Measurements from ENCODE around the gene SCD5. TPM values are rescaled to one million over a fixed set of nuclear protein-coding genes. Genes with fewer than 3 reads are reported as not detected.
A peak's percentile ranks its signal among the peaks of the same experiment; 100 is the strongest.
"Not testable (repeated sequence)": the region's sequence is repeated elsewhere in the genome, so short reads cannot be mapped to it uniquely, and the experiment has no call there.

Gene SCD5
- total and polyA plus RNA-seq, 4 donors: 180 to 506 (median 358) TPM

DNA sequence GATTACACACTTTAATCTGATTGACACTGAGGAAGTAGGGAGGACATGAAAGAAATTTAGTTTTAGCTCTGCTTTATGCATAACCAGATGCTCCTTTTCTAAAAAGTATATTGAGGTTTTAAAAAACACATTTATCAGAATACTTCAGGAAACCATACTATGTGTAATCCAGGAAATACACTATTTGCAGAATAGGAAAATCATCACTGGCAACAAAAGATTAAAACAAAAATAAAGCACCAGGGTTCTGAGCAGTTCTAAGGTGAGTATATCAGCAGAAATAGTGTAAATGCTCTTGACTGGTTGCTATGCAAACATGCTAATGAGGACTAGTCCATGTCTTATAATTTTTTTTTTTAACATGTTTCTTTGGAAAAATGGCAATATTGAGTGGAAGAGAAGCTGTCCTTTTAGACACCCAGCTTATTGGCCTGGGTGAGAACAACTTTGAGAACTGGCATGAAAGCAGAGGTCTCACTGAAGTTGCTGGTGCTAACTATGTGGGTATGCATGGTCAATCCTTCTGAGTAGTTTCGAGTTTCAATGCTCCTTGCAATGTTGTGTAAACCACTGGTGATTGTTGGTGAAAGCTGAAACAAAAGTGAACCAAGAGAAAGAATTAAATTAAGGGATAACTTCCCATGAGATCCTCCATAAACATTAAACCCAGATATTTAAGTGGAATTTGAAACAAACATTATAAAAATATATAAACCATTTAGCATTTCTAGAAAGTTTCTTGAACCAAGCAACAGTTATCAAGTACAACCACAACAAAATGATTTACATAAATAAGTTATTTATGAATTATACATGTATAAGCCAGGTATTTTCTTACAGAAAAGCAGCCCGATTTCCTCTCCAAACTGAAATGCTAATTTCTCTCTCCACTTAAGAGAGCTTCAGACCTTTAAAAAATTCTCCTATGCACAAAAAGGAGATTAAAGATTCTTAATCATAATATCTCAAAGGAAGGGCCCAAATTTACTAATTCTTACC is 20.4 kb upstream of the SCD5 start:
- Histone ChIP-seq H3K4me1 (ENCODE audit: control insufficient read depth, insufficient read depth, low read length) (no peaks in the 10 kb centered on the region), H3K9me3 (ENCODE audit: control insufficient read depth, insufficient read depth, low read length) (no peaks in the 10 kb centered on the region), H3K36me3 (ENCODE audit: control insufficient read depth, insufficient read depth, low read length) (peaks cover 41% of the 10 kb centered on the region), H3K27ac (ENCODE audit: low read depth, low read length) (no peak overlapping the region), H3K27me3 (ENCODE audit: control insufficient read depth, insufficient read depth, low read length) (no peaks in the 10 kb centered on the region), H3K4me3 (ENCODE audit: low read depth, low read length) (no peak overlapping the region)
- no CpG with 5 or more reads among the region's 2 CpGs for WGBS (ENCODE audit: insufficient coverage)
- no peak for DNase-seq (ENCODE audit: low read depth in 4 of 6, low spot score in 6 of 6)

DNA sequence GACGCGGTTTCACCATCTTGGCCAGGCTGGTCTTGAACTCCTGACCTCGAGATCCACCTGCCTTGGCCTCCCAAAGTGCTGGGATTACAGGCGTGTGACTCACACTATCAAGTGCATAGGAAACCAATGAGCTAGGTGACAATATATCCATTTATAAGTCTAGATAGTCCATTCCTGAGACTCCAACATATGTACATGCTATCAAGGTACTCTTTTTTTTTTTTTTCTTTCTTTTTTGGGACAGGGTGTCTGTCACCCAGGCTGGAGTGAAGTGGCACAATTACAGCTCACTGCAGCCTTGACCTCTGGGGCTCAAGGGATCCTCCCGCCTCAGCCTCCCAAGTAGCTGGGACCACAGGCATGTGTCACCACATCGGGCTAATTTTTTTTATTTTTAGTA is 18.3 kb upstream of the SCD5 start:
- 100% methylated on average over 2 of the region's 6 CpGs for WGBS (ENCODE audit: insufficient coverage)
- not testable (repeated sequence) for H3K9me3 ChIP-seq (ENCODE audit: control insufficient read depth, insufficient read depth, low read length); DNase-seq (ENCODE audit: low read depth in 4 of 6, low spot score in 6 of 6); H3K27me3 ChIP-seq (ENCODE audit: control insufficient read depth, insufficient read depth, low read length); H3K4me3 ChIP-seq (ENCODE audit: low read depth, low read length); H3K4me1 ChIP-seq (ENCODE audit: control insufficient read depth, insufficient read depth, low read length); H3K27ac ChIP-seq (ENCODE audit: low read depth, low read length)
- H3K36me3 ChIP-seq (ENCODE audit: control insufficient read depth, insufficient read depth, low read length): peaks cover 22% of the 10 kb centered on the region

DNA sequence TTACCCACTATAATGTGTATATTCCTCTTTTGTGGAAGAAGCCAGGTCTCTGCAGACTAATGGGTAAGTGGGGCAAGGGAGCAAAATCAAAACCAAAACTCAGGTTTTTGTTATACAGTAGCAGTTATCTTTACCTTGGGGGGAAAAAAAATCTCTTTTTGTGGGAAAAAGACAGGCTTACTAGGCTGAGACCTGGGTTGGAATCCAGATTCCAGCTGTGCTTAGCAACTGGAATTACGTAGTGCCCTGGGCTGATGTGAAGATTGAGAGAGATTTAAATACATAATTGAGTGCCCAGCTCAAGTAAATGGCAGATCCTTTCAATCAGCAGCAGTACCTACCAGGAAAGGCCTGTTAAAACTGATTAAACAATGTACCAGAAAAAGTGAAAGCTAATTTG is 15.4 kb upstream of the SCD5 start:
- 75% methylated on average over 1 of the region's 1 CpG for WGBS (ENCODE audit: insufficient coverage)
- Histone ChIP-seq H3K4me3 (ENCODE audit: low read depth, low read length) (no peak overlapping the region), H3K27me3 (ENCODE audit: control insufficient read depth, insufficient read depth, low read length) (no peaks in the 10 kb centered on the region), H3K9me3 (ENCODE audit: control insufficient read depth, insufficient read depth, low read length) (no peaks in the 10 kb centered on the region), H3K36me3 (ENCODE audit: control insufficient read depth, insufficient read depth, low read length) (peaks cover 15% of the 10 kb centered on the region), H3K4me1 (ENCODE audit: control insufficient read depth, insufficient read depth, low read length) (peaks cover 3% of the 10 kb centered on the region), H3K27ac (ENCODE audit: low read depth, low read length) (no peak overlapping the region)
- no peak for DNase-seq (ENCODE audit: low read depth in 4 of 6, low spot score in 6 of 6)

DNA sequence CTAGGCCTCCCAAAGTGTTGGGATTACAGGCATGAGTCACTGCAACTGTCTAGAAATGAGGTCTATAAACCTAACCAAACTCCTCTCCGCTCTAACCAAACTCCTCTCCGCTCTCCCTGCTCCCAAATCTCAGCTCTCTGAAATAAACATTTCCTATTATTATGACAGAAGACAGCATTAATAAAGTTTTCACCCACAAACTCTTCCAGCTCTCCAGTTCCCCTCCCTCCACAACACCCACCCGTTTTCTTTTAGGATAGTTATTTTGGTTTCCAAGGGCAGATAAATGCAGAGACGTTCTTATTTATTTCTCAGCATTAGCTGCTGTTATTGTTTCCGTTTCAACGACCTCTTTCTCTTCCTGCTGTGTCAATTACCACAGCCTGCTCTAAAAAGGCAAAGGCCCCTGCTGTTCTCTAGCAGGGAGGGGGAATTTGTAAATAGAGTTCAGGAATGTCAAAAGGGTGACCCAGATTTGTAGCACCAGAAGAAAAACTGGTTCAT is 13.3 kb upstream of the SCD5 start:
- Histone ChIP-seq H3K4me1 (ENCODE audit: control insufficient read depth, insufficient read depth, low read length) (peaks cover 3% of the 10 kb centered on the region), H3K36me3 (ENCODE audit: control insufficient read depth, insufficient read depth, low read length) (peaks cover 2% of the 10 kb centered on the region), H3K27ac (ENCODE audit: low read depth, low read length) (no peak overlapping the region), H3K4me3 (ENCODE audit: low read depth, low read length) (no peak overlapping the region), H3K27me3 (ENCODE audit: control insufficient read depth, insufficient read depth, low read length) (no peaks in the 10 kb centered on the region), H3K9me3 (ENCODE audit: control insufficient read depth, insufficient read depth, low read length) (no peaks in the 10 kb centered on the region)
- DNase-seq (ENCODE audit: low read depth in 4 of 6, low spot score in 6 of 6): peak in 3 of 6 donors; percentile 43 to 88 (median 82)
- 14% methylated on average over 2 of the region's 6 CpGs for WGBS (ENCODE audit: insufficient coverage)

DNA sequence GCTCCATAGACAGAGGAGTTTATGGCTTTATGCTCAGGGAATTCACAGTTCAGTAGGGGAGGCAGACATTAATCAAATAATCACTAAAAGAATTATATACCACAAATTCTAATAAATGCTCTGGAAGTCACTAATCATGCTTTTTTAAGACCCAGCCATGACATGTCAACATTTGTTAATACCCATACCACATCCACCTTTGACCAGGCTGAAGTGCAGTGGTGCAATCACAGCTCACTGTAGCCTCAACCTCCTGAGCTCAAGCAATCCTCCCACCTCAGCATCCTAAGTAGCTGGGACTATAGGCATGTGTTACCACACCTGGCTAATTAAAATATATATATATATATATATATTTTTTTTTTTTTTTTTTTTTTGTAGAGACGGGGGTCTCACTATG is 12.8 kb upstream of the SCD5 start:
- Histone ChIP-seq H3K4me3 (ENCODE audit: low read depth, low read length) (no peak overlapping the region), H3K27me3 (ENCODE audit: control insufficient read depth, insufficient read depth, low read length) (no peaks in the 10 kb centered on the region), H3K9me3 (ENCODE audit: control insufficient read depth, insufficient read depth, low read length) (no peaks in the 10 kb centered on the region), H3K36me3 (ENCODE audit: control insufficient read depth, insufficient read depth, low read length) (no peaks in the 10 kb centered on the region), H3K4me1 (ENCODE audit: control insufficient read depth, insufficient read depth, low read length) (peaks cover 3% of the 10 kb centered on the region), H3K27ac (ENCODE audit: low read depth, low read length) (no peak overlapping the region)
- no CpG with 5 or more reads among the region's 1 CpG for WGBS (ENCODE audit: insufficient coverage)
- DNase-seq (ENCODE audit: low read depth in 4 of 6, low spot score in 6 of 6): no peak

DNA sequence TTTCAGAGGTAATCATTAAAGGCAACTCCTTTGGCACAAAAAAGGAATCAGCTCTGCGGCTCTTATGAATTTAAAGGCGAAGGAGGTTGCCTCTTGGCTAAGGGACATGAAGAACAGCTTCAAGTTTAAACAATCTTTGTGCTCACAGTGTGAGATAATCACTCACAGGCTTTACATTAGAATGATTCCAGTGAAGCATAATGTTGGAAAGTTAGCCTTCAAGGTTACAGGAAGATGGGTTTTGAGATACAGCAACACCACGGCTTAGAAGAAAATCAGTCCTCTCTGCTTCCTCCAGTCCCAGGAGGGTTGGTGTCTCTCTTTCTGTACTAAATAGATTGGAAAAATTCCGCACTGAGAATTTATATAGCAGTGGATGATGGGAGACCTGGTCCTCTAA is 11.6 kb upstream of the SCD5 start:
- Histone ChIP-seq H3K27me3 (ENCODE audit: control insufficient read depth, insufficient read depth, low read length) (no peaks in the 10 kb centered on the region), H3K9me3 (ENCODE audit: control insufficient read depth, insufficient read depth, low read length) (no peaks in the 10 kb centered on the region), H3K36me3 (ENCODE audit: control insufficient read depth, insufficient read depth, low read length) (no peaks in the 10 kb centered on the region), H3K4me1 (ENCODE audit: control insufficient read depth, insufficient read depth, low read length) (peaks cover 3% of the 10 kb centered on the region), H3K27ac (ENCODE audit: low read depth, low read length) (no peak overlapping the region), H3K4me3 (ENCODE audit: low read depth, low read length) (no peak overlapping the region)
- DNase-seq (ENCODE audit: low read depth in 4 of 6, low spot score in 6 of 6): peak in 1 of 6 donors; percentile 56
- WGBS (ENCODE audit: insufficient coverage): 69% methylated on average over 2 of the region's 4 CpGs

DNA sequence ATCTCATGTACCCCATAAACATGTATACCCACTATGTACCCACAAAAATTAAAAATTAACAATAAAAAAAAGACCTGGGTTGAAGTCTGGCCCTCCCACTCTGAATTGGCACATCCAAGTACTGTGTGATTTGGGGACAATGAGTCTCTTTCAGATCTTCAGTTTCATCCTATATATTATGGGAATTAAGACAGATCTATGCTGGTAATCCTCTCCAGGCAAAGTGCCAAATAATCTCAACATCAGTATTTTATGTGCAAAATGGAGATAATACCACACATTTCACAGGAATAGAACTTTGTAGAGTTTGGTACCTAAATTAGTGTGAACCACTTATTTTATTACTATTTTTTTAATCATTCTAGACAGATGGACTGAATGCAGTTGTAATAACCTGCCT is 11.0 kb upstream of the SCD5 start:
- Histone ChIP-seq H3K27me3 (ENCODE audit: control insufficient read depth, insufficient read depth, low read length) (no peaks in the 10 kb centered on the region), H3K9me3 (ENCODE audit: control insufficient read depth, insufficient read depth, low read length) (no peaks in the 10 kb centered on the region), H3K4me1 (ENCODE audit: control insufficient read depth, insufficient read depth, low read length) (peaks cover 3% of the 10 kb centered on the region), H3K36me3 (ENCODE audit: control insufficient read depth, insufficient read depth, low read length) (no peaks in the 10 kb centered on the region), H3K4me3 (ENCODE audit: low read depth, low read length) (no peak overlapping the region), H3K27ac (ENCODE audit: low read depth, low read length) (no peak overlapping the region)
- DNase-seq (ENCODE audit: low read depth in 4 of 6, low spot score in 6 of 6): no peak

DNA sequence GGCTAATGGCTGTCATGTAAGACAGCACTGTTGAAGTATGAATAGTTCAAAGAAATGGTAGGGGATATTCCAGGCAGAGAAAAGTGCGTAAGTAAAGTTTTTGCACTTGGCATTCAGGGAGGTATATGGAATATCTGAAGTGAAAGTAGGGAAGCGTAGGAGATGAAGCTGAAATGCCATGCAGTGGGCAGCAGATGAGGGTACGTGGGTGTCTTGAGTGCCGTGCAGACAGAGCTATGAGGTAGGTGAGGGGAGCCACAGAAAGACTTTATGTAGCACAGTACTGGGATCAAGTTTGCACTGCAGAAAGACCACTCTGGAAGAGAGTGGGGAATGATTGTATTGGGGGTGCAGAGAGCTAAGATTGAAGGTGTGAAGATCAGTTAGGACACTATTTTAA is 5.2 kb upstream of the SCD5 start:
- no peak overlapping the region for H3K27ac ChIP-seq (ENCODE audit: low read depth, low read length)
- H3K9me3 ChIP-seq (ENCODE audit: control insufficient read depth, insufficient read depth, low read length): no peaks in the 10 kb centered on the region
- peaks cover 9% of the 10 kb centered on the region for H3K4me1 ChIP-seq (ENCODE audit: control insufficient read depth, insufficient read depth, low read length)
- no peak for DNase-seq (ENCODE audit: low read depth in 4 of 6, low spot score in 6 of 6)
- no peaks in the 10 kb centered on the region for H3K27me3 ChIP-seq (ENCODE audit: control insufficient read depth, insufficient read depth, low read length)
- no peak overlapping the region for H3K4me3 ChIP-seq (ENCODE audit: low read depth, low read length)
- no peaks in the 10 kb centered on the region for H3K36me3 ChIP-seq (ENCODE audit: control insufficient read depth, insufficient read depth, low read length)
- 81% methylated on average over 4 of the region's 4 CpGs for WGBS (ENCODE audit: insufficient coverage)

DNA sequence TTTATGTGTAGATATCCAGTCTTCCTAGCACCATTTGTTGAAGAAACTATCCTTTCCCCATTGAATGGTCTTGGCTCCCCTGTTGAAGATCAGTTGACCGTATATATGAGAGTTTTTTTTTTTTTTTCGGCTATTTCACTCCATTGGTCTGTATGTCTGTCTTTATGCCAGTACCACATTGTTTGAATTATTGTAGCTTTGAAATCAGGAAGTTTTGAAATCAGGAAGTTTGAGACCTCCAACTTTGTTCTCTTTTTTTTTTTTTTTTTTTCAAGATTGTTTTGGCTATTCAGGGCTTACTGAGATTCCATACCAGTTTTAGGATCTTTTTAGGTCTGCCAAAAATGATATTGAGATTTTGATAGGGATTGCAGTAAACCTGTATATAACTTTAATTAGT is 4.3 kb upstream of the SCD5 start:
- Histone ChIP-seq H3K27ac (ENCODE audit: low read depth, low read length) (no peak overlapping the region), H3K9me3 (ENCODE audit: control insufficient read depth, insufficient read depth, low read length) (no peaks in the 10 kb centered on the region), H3K27me3 (ENCODE audit: control insufficient read depth, insufficient read depth, low read length) (no peaks in the 10 kb centered on the region), H3K36me3 (ENCODE audit: control insufficient read depth, insufficient read depth, low read length) (no peaks in the 10 kb centered on the region), H3K4me1 (ENCODE audit: control insufficient read depth, insufficient read depth, low read length) (peaks cover 11% of the 10 kb centered on the region), H3K4me3 (ENCODE audit: low read depth, low read length) (no peak overlapping the region)
- DNase-seq (ENCODE audit: low read depth in 4 of 6, low spot score in 6 of 6): no peak
- no CpG with 5 or more reads among the region's 2 CpGs for WGBS (ENCODE audit: insufficient coverage)
